RWPE2 (cell line): Measurements from ENCODE around the gene PRRX2.

Experiments
- ATAC-seq: fragments of 200-7000 bp; cut with Tn5 transposase; 3 replicates; pipeline ENCODE4 v1.9.1; 2021; ENCODE audit warnings: low read depth
- DNase-seq: peaks from one replicate; pipeline ENCODE4 v3.0.0-alpha.2; 2020; ENCODE audit warnings: low spot score
- H3K27ac ChIP-seq: fragments of 450-650 bp; 2 replicates; pipeline ENCODE4 v1.5.1; 2017; ENCODE audit warnings: mild to moderate bottlenecking; ENCODE audit not compliant: poor library complexity, severe bottlenecking
- H3K27me3 ChIP-seq: fragments of 250-450 bp; sonication (Bioruptor Pico); 2 replicates; pipeline ENCODE4 v1.5.1; 2021; ENCODE audit warnings: mild to moderate bottlenecking, moderate library complexity; ENCODE audit not compliant: insufficient read depth, poor library complexity, severe bottlenecking
- H3K36me3 ChIP-seq: fragments of 250-450 bp; sonication (Bioruptor Pico); 2 replicates; pipeline ENCODE4 v1.5.1; 2020; ENCODE audit warnings: low read depth, mild to moderate bottlenecking, moderate library complexity
- H3K4me1 ChIP-seq: fragments of 250-450 bp; sonication (Bioruptor Pico); 2 replicates; pipeline ENCODE4 v1.5.1; 2021; ENCODE audit warnings: mild to moderate bottlenecking, moderate library complexity; ENCODE audit not compliant: insufficient read depth, poor library complexity, severe bottlenecking
- H3K4me3 ChIP-seq: fragments of 250-450 bp; sonication (Bioruptor Pico); 2 replicates; pipeline ENCODE4 v1.5.1; 2021; ENCODE audit warnings: mild to moderate bottlenecking, moderate library complexity; ENCODE audit not compliant: severe bottlenecking
- H3K9me3 ChIP-seq: fragments of 250-450 bp; sonication (Bioruptor Pico); 2 replicates; pipeline ENCODE4 v1.5.1; 2021; ENCODE audit warnings: mild to moderate bottlenecking, moderate library complexity; ENCODE audit not compliant: severe bottlenecking
- TF ChIP-seq, protein P1 (sequence below): fragments of 450-650 bp; IDR thresholded peaks from one replicate; pipeline ENCODE4 v1.5.1; 2017; ENCODE audit warnings: mild to moderate bottlenecking, moderate library complexity; ENCODE audit not compliant: poor library complexity, severe bottlenecking

PRRX2 gene

DNA sequence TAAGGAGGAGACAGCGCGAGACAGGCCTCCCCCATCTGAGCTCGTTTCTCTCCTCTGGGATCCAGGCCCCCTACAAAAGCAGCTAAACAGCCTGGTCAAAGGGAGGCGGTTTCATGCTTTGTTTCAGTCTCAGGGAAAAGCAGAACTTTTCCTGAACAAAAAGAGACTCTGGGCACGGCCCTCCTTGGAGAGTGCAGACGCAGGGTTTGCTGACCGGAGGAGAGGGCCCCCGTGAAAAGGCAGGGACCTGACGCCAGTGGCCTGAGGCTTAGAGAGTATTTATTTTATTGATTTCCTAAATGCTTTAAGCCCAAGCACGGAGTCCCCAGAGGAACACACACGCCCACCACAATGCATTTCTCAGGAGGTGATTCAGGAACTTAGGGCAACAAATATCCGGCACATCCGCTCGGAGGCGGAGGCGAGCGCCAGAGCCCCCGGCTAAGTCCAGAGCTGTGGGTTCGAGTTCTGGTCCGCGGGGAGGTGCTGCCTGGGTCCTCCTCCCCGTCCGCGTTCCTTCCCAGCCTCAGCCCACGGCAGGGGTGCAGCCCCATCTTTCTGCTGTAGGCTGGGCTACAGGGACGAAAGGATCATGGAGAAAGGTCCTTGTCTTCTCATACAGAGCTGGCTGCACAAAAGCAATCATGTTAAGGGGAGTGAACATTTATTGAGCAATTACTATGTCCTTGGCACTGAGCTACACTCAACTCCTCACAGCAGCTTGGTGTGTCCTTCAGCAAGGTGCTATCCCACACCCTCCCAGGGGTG is 47.4 kb downstream of the PRRX2 start:
- TF ChIP-seq, protein P1, sequence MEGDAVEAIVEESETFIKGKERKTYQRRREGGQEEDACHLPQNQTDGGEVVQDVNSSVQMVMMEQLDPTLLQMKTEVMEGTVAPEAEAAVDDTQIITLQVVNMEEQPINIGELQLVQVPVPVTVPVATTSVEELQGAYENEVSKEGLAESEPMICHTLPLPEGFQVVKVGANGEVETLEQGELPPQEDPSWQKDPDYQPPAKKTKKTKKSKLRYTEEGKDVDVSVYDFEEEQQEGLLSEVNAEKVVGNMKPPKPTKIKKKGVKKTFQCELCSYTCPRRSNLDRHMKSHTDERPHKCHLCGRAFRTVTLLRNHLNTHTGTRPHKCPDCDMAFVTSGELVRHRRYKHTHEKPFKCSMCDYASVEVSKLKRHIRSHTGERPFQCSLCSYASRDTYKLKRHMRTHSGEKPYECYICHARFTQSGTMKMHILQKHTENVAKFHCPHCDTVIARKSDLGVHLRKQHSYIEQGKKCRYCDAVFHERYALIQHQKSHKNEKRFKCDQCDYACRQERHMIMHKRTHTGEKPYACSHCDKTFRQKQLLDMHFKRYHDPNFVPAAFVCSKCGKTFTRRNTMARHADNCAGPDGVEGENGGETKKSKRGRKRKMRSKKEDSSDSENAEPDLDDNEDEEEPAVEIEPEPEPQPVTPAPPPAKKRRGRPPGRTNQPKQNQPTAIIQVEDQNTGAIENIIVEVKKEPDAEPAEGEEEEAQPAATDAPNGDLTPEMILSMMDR, result no peak
- ATAC-seq, result no peak
- Histone ChIP-seq H3K27ac (no peak overlapping the region), H3K27me3 (no peaks in the 10 kb centered on the region), H3K4me3 (no peak overlapping the region), H3K4me1 (no peaks in the 10 kb centered on the region), H3K9me3 (no peaks in the 10 kb centered on the region), H3K36me3 (no peaks in the 10 kb centered on the region)
- DNase-seq, result no peak

DNA sequence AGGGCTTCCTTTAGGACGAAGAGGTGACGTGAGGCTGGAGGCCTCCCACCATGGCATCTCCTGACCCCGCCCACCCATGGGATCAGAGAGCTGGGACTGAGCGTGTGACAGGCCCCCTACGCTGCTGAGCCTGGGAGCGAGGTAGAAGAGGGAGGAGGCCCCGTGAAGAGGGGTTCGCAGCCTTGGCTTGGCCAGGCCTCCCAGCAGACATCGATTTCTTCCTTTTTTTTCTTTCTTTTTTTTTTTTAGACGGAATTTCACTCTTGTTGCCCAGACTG is 47.9 kb downstream of the PRRX2 start:
- no peak for ATAC-seq
- Histone ChIP-seq H3K4me1 (no peaks in the 10 kb centered on the region), H3K27ac (no peak overlapping the region), H3K9me3 (no peaks in the 10 kb centered on the region), H3K36me3 (no peaks in the 10 kb centered on the region), H3K27me3 (no peaks in the 10 kb centered on the region), H3K4me3 (no peak overlapping the region)
- DNase-seq, result no peak
- TF ChIP-seq, protein P1, result no peak

DNA sequence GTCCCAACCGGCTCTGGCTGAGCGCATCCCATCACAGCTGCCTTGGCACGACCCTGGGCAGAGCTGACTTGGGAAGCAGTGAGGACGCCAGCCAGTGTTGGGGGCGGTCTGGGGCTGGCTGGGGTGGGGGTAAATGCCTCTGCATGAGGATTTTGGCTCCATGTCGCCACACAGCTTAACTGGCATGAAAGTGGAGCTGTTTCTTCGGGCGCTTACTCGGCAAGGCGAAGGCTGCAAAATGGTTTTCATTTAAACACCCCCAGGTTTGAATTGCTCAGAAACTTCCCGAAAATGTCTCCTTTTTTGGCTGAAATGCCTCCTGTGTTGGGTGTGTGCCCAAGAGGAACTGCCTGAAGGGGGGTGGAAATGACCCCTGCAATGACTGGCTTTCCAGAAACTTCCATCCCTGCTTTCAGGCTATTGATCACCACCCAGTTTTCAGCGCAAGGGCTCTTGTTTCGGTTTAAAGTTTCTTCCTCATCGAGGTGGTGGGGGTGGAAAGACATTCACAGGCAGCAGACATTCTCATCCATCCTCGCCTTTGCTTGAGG is 49.1 kb downstream of the PRRX2 start:
- Histone ChIP-seq H3K4me3 (no peak overlapping the region), H3K36me3 (no peaks in the 10 kb centered on the region), H3K9me3 (no peaks in the 10 kb centered on the region), H3K27me3 (no peaks in the 10 kb centered on the region), H3K4me1 (no peaks in the 10 kb centered on the region), H3K27ac (no peak overlapping the region)
- DNase-seq (no peak), ATAC-seq (no peak)
- TF ChIP-seq, protein P1, result no peak

DNA sequence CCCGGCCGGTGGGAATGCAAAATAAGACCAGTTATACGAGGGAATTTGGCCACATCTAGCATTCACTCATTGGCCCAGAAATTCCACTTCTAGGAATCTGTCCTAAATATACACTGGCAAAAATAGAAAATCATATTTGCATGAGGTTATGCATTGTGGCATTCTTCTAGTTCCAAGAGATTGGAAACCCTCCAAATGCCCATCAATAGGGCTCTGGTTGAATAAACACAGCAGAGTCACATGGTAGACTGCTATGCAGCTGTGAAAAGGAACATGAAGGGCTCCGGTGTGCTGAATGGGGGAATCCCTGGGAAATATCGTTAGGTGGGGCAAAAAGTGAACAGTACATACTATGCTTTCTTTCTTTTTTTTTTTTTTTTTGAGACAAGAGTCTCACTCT is 50.6 kb downstream of the PRRX2 start:
- Histone ChIP-seq H3K36me3 (no peaks in the 10 kb centered on the region), H3K4me1 (no peaks in the 10 kb centered on the region), H3K4me3 (no peak overlapping the region), H3K27ac (no peak overlapping the region), H3K9me3 (no peaks in the 10 kb centered on the region), H3K27me3 (no peaks in the 10 kb centered on the region)
- TF ChIP-seq, protein P1, result no peak
- ATAC-seq (no peak), DNase-seq (no peak)

DNA sequence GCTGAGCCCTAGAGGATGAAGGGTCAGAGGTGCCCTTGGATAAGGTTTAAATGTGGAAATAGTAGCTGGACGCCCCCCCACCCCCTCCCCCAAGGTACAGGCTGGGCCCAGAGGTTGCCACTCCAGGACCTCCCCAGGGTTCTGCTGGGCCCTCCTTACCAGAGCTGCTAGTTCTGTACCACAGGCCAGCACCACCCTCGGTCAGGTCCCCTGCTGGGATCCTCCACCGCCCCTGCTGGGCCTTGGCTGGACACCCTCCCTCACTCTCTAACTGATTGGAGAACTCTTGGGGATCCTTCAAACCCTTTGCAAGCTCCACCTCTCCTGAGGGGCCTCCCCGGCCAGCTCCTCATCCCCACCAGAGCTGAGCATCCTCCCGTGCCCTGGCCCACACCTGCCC is 52.5 kb downstream of the PRRX2 start:
- TF ChIP-seq, protein P1, result no peak
- no peaks in the 10 kb centered on the region for H3K9me3 ChIP-seq
- no peaks in the 10 kb centered on the region for H3K36me3 ChIP-seq
- H3K4me1 ChIP-seq, result no peaks in the 10 kb centered on the region
- H3K27ac ChIP-seq, result no peak overlapping the region
- ATAC-seq, result no peak
- DNase-seq, result no peak
- no peak overlapping the region for H3K4me3 ChIP-seq
- no peaks in the 10 kb centered on the region for H3K27me3 ChIP-seq
